ENCODE data around the gene ARFGAP2.

- TF ChIP-seq POLR2A (IDR thresholded peaks at IDR 0.05), result no peak
- TF ChIP-seq, protein P1, sequence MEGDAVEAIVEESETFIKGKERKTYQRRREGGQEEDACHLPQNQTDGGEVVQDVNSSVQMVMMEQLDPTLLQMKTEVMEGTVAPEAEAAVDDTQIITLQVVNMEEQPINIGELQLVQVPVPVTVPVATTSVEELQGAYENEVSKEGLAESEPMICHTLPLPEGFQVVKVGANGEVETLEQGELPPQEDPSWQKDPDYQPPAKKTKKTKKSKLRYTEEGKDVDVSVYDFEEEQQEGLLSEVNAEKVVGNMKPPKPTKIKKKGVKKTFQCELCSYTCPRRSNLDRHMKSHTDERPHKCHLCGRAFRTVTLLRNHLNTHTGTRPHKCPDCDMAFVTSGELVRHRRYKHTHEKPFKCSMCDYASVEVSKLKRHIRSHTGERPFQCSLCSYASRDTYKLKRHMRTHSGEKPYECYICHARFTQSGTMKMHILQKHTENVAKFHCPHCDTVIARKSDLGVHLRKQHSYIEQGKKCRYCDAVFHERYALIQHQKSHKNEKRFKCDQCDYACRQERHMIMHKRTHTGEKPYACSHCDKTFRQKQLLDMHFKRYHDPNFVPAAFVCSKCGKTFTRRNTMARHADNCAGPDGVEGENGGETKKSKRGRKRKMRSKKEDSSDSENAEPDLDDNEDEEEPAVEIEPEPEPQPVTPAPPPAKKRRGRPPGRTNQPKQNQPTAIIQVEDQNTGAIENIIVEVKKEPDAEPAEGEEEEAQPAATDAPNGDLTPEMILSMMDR (IDR thresholded peaks at IDR 0.05), result no peak
These were observed 39.6 kb upstream of the ARFGAP2 start for GRCh38 chr11:47216121-47216798.
